Measurements from ENCODE around the gene POLR1D.

DNA sequence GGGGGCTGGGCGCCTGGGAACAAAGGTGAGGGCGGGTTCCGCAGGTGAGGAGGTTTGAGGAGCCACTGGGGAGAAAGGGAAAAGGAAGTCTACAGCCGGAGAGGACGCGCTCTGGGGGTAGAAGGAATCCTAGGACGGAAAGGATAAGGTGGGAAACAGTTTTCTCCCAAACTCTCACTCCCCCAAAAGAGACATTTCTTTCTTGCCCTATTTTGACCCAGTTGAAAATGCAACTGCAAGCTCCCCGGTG lies 651 bp upstream of the POLR1D start:
- TF ChIP-seq POLR2A (IDR thresholded peaks at IDR 0.05; ENCODE audit: low read length) = no peak
- TF ChIP-seq GATA1 (IDR thresholded peaks at IDR 0.05; ENCODE audit: low read depth, low read length) = no peak
